A172 (cell line): ENCODE data around the gene ZNF296. TPM values are rescaled to one million over a fixed set of nuclear protein-coding genes. Genes with fewer than 3 reads are reported as not detected.

Source experiments
- DNase-seq: peaks from one replicate; pipeline ENCODE4 v3.0.0-alpha.2; 2015; ENCODE audit warnings: low spot score
- total RNA-seq: library from RNA; depleted of rRNA; stranded (reverse); fragments of >200 nt; shearing (Covaris generic); gene quantifications from 2 replicates; pipeline ENCODE4 v1.2.3, GENCODE V29; 2014; rRNA removed

ZNF296 gene
- total RNA-seq, 1 experiment from 2014 or later: not detected

DNA sequence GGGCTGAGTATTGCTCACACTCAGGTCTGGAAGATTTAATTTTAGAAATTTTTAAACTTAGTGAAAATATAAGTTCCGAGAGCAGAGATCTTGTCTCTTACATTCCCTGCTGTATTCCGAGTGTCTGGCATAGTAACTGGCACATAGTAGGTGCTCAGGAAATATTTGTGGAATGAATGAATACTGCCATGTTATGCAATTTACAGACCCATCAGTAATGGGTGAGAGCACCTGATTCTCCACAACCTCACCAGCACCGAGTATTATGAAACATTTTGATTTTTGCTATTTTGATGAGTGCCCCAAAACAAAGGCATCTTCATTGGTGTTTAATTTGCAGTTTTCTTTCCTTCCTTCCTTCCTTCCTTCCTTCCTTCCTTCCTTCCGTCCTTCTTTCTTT is 53.2 kb downstream of the ZNF296 start:
- no peak for DNase-seq

DNA sequence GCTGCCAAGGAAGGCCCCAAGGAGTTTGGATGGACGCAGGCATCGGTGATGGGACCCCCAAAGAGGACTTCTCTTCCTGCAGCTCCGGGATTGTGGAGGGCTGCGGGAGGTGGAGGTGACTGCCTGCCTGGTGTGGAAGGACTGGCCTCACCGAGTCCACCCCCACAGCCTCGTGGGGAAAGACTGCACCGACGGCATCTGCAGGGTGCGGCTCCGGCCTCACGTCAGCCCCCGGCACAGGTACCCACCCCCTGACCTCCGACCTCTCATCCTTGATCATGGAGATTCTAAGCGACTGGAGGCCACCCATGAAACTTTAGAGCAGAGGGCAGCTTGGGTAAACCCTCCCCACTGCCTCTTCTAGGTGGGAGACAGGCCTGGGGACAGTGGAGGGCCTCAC is 54.3 kb downstream of the ZNF296 start:
- no peak for DNase-seq

Other genes with a start within 250 kb of the ZNF296 start
- 55.0 and 63.4 TPM in 2 replicates for gene NECTIN2, start 230.2 kb downstream of the ZNF296 start, total RNA-seq
- 109 and 111 TPM in 2 replicates for gene TOMM40, start 185.2 kb downstream of the ZNF296 start, total RNA-seq
- gene APOE, start 170.7 kb downstream of the ZNF296 start, total RNA-seq: 0.14 and 0.86 TPM in 2 replicates
- not detected in 2 replicates for gene APOC1, start 161.9 kb downstream of the ZNF296 start, total RNA-seq
- not detected in 2 replicates for gene APOC4, start 134.2 kb downstream of the ZNF296 start, total RNA-seq
- not detected in 2 replicates for gene APOC2, start 130.4 kb downstream of the ZNF296 start, total RNA-seq
- gene CLPTM1, start 121.1 kb downstream of the ZNF296 start, total RNA-seq: 23.3 and 28.1 TPM in 2 replicates
- gene RELB, start 75.0 kb downstream of the ZNF296 start, total RNA-seq: 6.0 and 9.3 TPM in 2 replicates
- gene CLASRP, start 37.4 kb downstream of the ZNF296 start, total RNA-seq: 29.9 and 42.5 TPM in 2 replicates
- 17.1 and 29.6 TPM in 2 replicates for gene GEMIN7, start 2.8 kb upstream of the ZNF296 start, total RNA-seq
- 25.1 and 28.0 TPM in 2 replicates for gene PPP1R37, start 16.7 kb upstream of the ZNF296 start, total RNA-seq
- gene NKPD1, start 84.5 kb upstream of the ZNF296 start, total RNA-seq: not detected in 2 replicates
- gene TRAPPC6A, start 101.8 kb upstream of the ZNF296 start, total RNA-seq: 6.9 TPM in 2 replicates
- 0.19 and 4.7 TPM in 2 replicates for gene BLOC1S3, start 102.3 kb upstream of the ZNF296 start, total RNA-seq
- gene EXOC3L2, start 168.9 kb upstream of the ZNF296 start, total RNA-seq: 0.34 TPM in 1 of 2 replicates, not detected in the other
- 4.6 and 5.6 TPM in 2 replicates for gene MARK4, start 174.8 kb upstream of the ZNF296 start, total RNA-seq
- gene CKM, start 246.4 kb upstream of the ZNF296 start, total RNA-seq: not detected in 2 replicates